ENCODE results near the gene XPO5. TPM values are rescaled to one million over a fixed set of nuclear protein-coding genes. Genes with fewer than 3 reads are reported as not detected.

Gene XPO5
- total RNA-seq, 1 experiment from 2014 or later: 114 TPM

DNA sequence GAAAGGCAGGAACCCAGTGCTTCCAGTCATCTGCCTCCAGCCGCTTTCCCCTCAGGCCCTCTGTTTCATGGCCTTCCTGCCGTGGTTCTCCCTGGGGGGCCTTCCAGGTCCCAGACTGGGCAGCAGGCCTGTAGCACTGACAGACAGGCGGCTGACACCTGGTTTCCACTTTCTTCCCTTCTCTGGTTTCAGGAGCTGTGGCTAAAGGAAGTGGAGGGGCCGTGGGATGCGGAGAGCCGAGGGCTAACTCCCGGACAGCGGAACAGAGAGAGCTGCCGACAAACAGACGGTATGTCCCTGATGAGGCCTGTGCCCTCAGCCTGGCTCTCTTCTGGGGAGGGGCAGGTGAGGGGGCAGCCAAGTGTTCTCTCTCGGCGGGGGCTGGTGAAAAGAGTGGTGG is 78.1 kb downstream of the XPO5 start:
- Histone ChIP-seq H3K27ac (ENCODE audit: insufficient read length, low read depth, low read length) (no peak overlapping the region), H4K8ac (replicated peaks; ENCODE audit: insufficient read length, low read depth, low read length) (no peak overlapping the region)

More for the DNA sequence above, 78.1 kb downstream of the XPO5 start:
- Histone ChIP-seq H4K91ac (ENCODE audit: insufficient read length, low read depth, low read length) (no peak overlapping the region), H2BK5ac (ENCODE audit: insufficient read length, low read length) (no peak overlapping the region), H3K4ac (ENCODE audit: low read depth, low read length) (no peak overlapping the region), H2AK5ac (ENCODE audit: insufficient read length, low read length) (no peak overlapping the region), H3K23me2 (ENCODE audit: insufficient read length, low read depth, low read length, poor library complexity, severe bottlenecking) (no peaks in the 10 kb centered on the region), H3K27me3 (ENCODE audit: insufficient read depth, low read length) (no peaks in the 10 kb centered on the region), H3K18ac (ENCODE audit: insufficient read length, low read depth, low read length) (no peak overlapping the region), H3K4me2 (ENCODE audit: insufficient read depth, insufficient read length, low read length) (no peak overlapping the region), H3T11ph (ENCODE audit: low read length) (no peak overlapping the region), H3K4me1 (ENCODE audit: insufficient read depth, low read length) (peaks cover 3% of the 10 kb centered on the region; the same call in 1 of the 2 replicates), H4K20me1 (ENCODE audit: control insufficient read depth, insufficient read depth, insufficient read length) (peaks cover 2% of the 10 kb centered on the region), H4K5ac (ENCODE audit: insufficient read length, low read depth, low read length) (no peak overlapping the region), H3K9ac (ENCODE audit: extremely low read depth, insufficient read length, low read length) (no peak overlapping the region), H2AFZ (ENCODE audit: low read length) (no peak overlapping the region), H3K14ac (ENCODE audit: insufficient read depth, low read length) (no peak overlapping the region), H3K23ac (ENCODE audit: insufficient read length, low read depth, low read length) (no peak overlapping the region), H3K79me2 (ENCODE audit: insufficient read depth, low read length) (no peaks in the 10 kb centered on the region; the same call in 1 of the 2 replicates), H2BK120ac (ENCODE audit: low read depth, low read length, poor library complexity, severe bottlenecking) (no peak overlapping the region), H3K56ac (ENCODE audit: insufficient read length, low read depth, low read length) (no peak overlapping the region), H2BK12ac (ENCODE audit: insufficient read length, low read depth, low read length) (no peak overlapping the region), H3K79me1 (ENCODE audit: insufficient read depth, low read depth, low read length, poor library complexity, severe bottlenecking) (peaks cover 2% of the 10 kb centered on the region), H3K9me3 (ENCODE audit: control insufficient read depth, low read depth, low read length) (no peaks in the 10 kb centered on the region), H2BK15ac (ENCODE audit: low read depth, low read length) (no peak overlapping the region), H2BK20ac (ENCODE audit: low read depth, low read length, poor library complexity, severe bottlenecking) (no peak overlapping the region)
- no CpG with 5 or more reads among the region's 12 CpGs for WGBS (ENCODE audit: extremely low coverage, insufficient read length, low lambda C conversion rate)
- no peaks in the 10 kb centered on the region for H3K27me3 Mint-ChIP-seq (ENCODE audit: low read depth)
- peaks cover 21% of the 10 kb centered on the region in 2 experiments for H3K4me1 Mint-ChIP-seq
- DNase-seq: no peak
- TF ChIP-seq, protein P1, sequence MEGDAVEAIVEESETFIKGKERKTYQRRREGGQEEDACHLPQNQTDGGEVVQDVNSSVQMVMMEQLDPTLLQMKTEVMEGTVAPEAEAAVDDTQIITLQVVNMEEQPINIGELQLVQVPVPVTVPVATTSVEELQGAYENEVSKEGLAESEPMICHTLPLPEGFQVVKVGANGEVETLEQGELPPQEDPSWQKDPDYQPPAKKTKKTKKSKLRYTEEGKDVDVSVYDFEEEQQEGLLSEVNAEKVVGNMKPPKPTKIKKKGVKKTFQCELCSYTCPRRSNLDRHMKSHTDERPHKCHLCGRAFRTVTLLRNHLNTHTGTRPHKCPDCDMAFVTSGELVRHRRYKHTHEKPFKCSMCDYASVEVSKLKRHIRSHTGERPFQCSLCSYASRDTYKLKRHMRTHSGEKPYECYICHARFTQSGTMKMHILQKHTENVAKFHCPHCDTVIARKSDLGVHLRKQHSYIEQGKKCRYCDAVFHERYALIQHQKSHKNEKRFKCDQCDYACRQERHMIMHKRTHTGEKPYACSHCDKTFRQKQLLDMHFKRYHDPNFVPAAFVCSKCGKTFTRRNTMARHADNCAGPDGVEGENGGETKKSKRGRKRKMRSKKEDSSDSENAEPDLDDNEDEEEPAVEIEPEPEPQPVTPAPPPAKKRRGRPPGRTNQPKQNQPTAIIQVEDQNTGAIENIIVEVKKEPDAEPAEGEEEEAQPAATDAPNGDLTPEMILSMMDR (conservative IDR thresholded peaks at IDR 0.05): no peak
- H3K9me3 Mint-ChIP-seq: no peaks in the 10 kb centered on the region
- peaks cover 19 to 50% (median 48%) of the 10 kb centered on the region in 3 experiments for H3K36me3 Mint-ChIP-seq (ENCODE audit: insufficient read depth in 1 of 3, low read depth in 3 of 3)
- no peak overlapping the region for H3K4me3 Mint-ChIP-seq
- peak overlapping the region in 1 of 3 experiments; percentile 93; a peak in 1 of 7 replicates for H3K27ac Mint-ChIP-seq
